IMR-90 (cell line): ENCODE data around the gene FOXK2. TPM values are rescaled to one million over a fixed set of nuclear protein-coding genes. Genes with fewer than 3 reads are reported as not detected.

ENCODE experiments used
- ATAC-seq: fragments of 200-7000 bp; cut with Tn5 transposase; 2 replicates; pipeline ENCODE4 v1.9.1; 2020; ENCODE audit warnings: low read depth, mild to moderate bottlenecking, moderate library complexity
- BruUV-seq: library from RNA; stranded (reverse); fragments of 400-500 nt; replicated peaks from 2 replicates; lab custom pipeline; 2021; lab: Mats Ljungman, UMichigan
- CTCF ChIA-PET: fragments of 300-600 bp; formaldehyde crosslinking; extraction: SDS; loops from one replicate; lab custom pipeline; 2021; ENCODE audit warnings: antibody characterized with exemption; lab: Yijun Ruan, JAX
- POLR2A ChIA-PET: fragments of 300-600 bp; sonication (Branson Sonifier 250); formaldehyde crosslinking; loops from one replicate; lab custom pipeline; 2022; ENCODE audit warnings: antibody characterized with exemption; ENCODE audit not compliant: unreplicated experiment; lab: Charles Lee
- DNase-seq: peaks from one replicate; pipeline ENCODE4 v3.0.0; 2013
- H2AFZ ChIP-seq: replicated peaks from 2 replicates; pipeline ENCODE3; 2013; ENCODE audit warnings: low read length, mild to moderate bottlenecking; ENCODE audit not compliant: poor library complexity
- H2AK5ac ChIP-seq: 2 replicates; pipeline ENCODE4 v1.6.1; 2013; ENCODE audit warnings: low read depth, low read length, inconsistent platforms
- H2AK9ac ChIP-seq: replicated peaks from 2 replicates; pipeline ENCODE3; 2013; ENCODE audit warnings: mild to moderate bottlenecking, low read depth, low read length, moderate library complexity; ENCODE audit not compliant: poor library complexity
- H2BK120ac ChIP-seq: 2 replicates; pipeline ENCODE4 v1.6.1; 2013; ENCODE audit warnings: low read depth, low read length, inconsistent platforms
- H2BK15ac ChIP-seq: 3 replicates; pipeline ENCODE4 v1.6.1; 2013; ENCODE audit warnings: low read depth, low read length, inconsistent platforms
- H2BK20ac ChIP-seq: 2 replicates; pipeline ENCODE4 v1.6.1; 2013; ENCODE audit warnings: low read depth, mild to moderate bottlenecking, inconsistent platforms, low read length, moderate library complexity
- H2BK5ac ChIP-seq: 2 replicates; pipeline ENCODE4 v1.6.1; 2013; ENCODE audit warnings: mild to moderate bottlenecking, low read depth, low read length, inconsistent platforms; ENCODE audit not compliant: poor library complexity, severe bottlenecking
- H3K14ac ChIP-seq: replicated peaks from 2 replicates; pipeline ENCODE4 v1.6.1; 2013; ENCODE audit warnings: low read depth, low read length, inconsistent platforms
- H3K18ac ChIP-seq: 2 replicates; pipeline ENCODE4 v1.6.1; 2013; ENCODE audit warnings: low read depth, low read length, control low read depth
- H3K23ac ChIP-seq: 2 replicates; pipeline ENCODE4 v1.6.1; 2013; ENCODE audit warnings: low read depth, low read length, inconsistent platforms
- H3K27ac ChIP-seq: 2 replicates; pipeline ENCODE4 v1.5.1; 2013; ENCODE audit warnings: mild to moderate bottlenecking, control low read depth, low read length; ENCODE audit not compliant: insufficient read depth
- H3K27me3 ChIP-seq: 2 replicates; pipeline ENCODE4 v1.6.1; 2013; ENCODE audit warnings: low read length; ENCODE audit not compliant: control insufficient read depth, insufficient read depth
- H3K36me3 ChIP-seq: 2 replicates; pipeline ENCODE4 v1.6.1; 2013; ENCODE audit warnings: low read length, mixed read lengths; ENCODE audit not compliant: control insufficient read depth, insufficient read depth
- H3K4ac ChIP-seq: 2 replicates; pipeline ENCODE4 v1.6.1; 2013; ENCODE audit warnings: low read depth, low read length, inconsistent platforms
- H3K4me1 ChIP-seq: 2 replicates; pipeline ENCODE4 v1.6.1; 2013; ENCODE audit warnings: low read length, mixed read lengths; ENCODE audit not compliant: control insufficient read depth, insufficient read depth
- H3K4me2 ChIP-seq: 2 replicates; pipeline ENCODE4 v1.6.1; 2013; ENCODE audit warnings: low read depth, mild to moderate bottlenecking, control low read depth, low read length, moderate library complexity
- H3K4me3 ChIP-seq: 2 replicates; pipeline ENCODE4 v1.5.1; 2013; ENCODE audit warnings: low read depth, mild to moderate bottlenecking, control low read depth, low read length, moderate library complexity; ENCODE audit not compliant: insufficient read depth
- H3K56ac ChIP-seq: 2 replicates; pipeline ENCODE4 v1.6.1; 2013; ENCODE audit warnings: low read length, inconsistent platforms; ENCODE audit not compliant: insufficient read depth; ENCODE audit errors: extremely low read depth
- H3K79me1 ChIP-seq, 2 experiments: 2 replicates each; pipeline ENCODE4 v1.6.1; 2013; ENCODE audit warnings: low read length in 2 of 2, inconsistent platforms in 1 of 2, low read depth in 1 of 2
- H3K9ac ChIP-seq: 2 replicates; pipeline ENCODE4 v1.6.1; 2013; ENCODE audit warnings: low read depth, low read length, control low read depth
- H3K9me1 ChIP-seq: 2 replicates; pipeline ENCODE4 v1.6.1; 2013; ENCODE audit warnings: low read length, inconsistent platforms; ENCODE audit not compliant: insufficient read depth
- H3K9me3 ChIP-seq: 2 replicates; pipeline ENCODE4 v1.6.1; 2013; ENCODE audit warnings: low read length; ENCODE audit not compliant: control insufficient read depth, insufficient read depth
- H4K20me1 ChIP-seq: 2 replicates; pipeline ENCODE4 v1.6.1; 2013; ENCODE audit warnings: low read length, inconsistent platforms; ENCODE audit not compliant: insufficient read depth
- H4K5ac ChIP-seq: 2 replicates; pipeline ENCODE4 v1.6.1; 2013; ENCODE audit warnings: mild to moderate bottlenecking, low read depth, low read length, control low read depth
- H4K8ac ChIP-seq, 2 experiments: 2 replicates each; pipeline ENCODE4 v1.6.1; 2013; ENCODE audit warnings: low read depth in 2 of 2, low read length in 2 of 2, control low read depth in 1 of 2, inconsistent platforms in 1 of 2
- H4K91ac ChIP-seq: 2 replicates; pipeline ENCODE4 v1.6.1; 2013; ENCODE audit warnings: low read depth, low read length, inconsistent platforms; ENCODE audit not compliant: insufficient read depth
- BHLHE40 ChIP-seq: fragments of 150-350 bp; IDR thresholded peaks from 2 replicates; pipeline ENCODE4 v1.6.1; 2016; ENCODE audit warnings: mild to moderate bottlenecking, low read depth, low read length
- CEBPB ChIP-seq: IDR thresholded peaks from 2 replicates; pipeline ENCODE4 v1.6.1; 2012; ENCODE audit warnings: low read depth, low read length, improper control_type of control experiment
- CHD1 ChIP-seq: IDR thresholded peaks from 2 replicates; pipeline ENCODE4 v1.6.1; 2012; ENCODE audit warnings: low read depth, low read length, improper control_type of control experiment
- CTCF ChIP-seq: conservative IDR thresholded peaks from 2 replicates; pipeline ENCODE4 v1.5.1; 2012; ENCODE audit warnings: mild to moderate bottlenecking, low read depth, low read length, improper control_type of control experiment
- ELK1 ChIP-seq: fragments of 150-350 bp; IDR thresholded peaks from 2 replicates; pipeline ENCODE4 v1.6.1; 2016; ENCODE audit warnings: low read depth, mild to moderate bottlenecking, low read length, moderate library complexity, borderline replicate concordance
- FOS ChIP-seq: fragments of 150-350 bp; IDR thresholded peaks from 2 replicates; pipeline ENCODE4 v1.6.1; 2016; ENCODE audit warnings: low read depth, low read length
- MAFK ChIP-seq: IDR thresholded peaks from 2 replicates; pipeline ENCODE4 v1.6.1; 2012; ENCODE audit warnings: low read depth, low read length, improper control_type of control experiment
- MAZ ChIP-seq: IDR thresholded peaks from 2 replicates; pipeline ENCODE4 v1.6.1; 2012; ENCODE audit warnings: low read depth, mild to moderate bottlenecking, low read length, improper control_type of control experiment, moderate library complexity, borderline replicate concordance
- MXI1 ChIP-seq: IDR thresholded peaks from 2 replicates; pipeline ENCODE4 v1.6.1; 2012; ENCODE audit warnings: low read depth, mild to moderate bottlenecking, low read length, moderate library complexity, borderline replicate concordance
- NFE2L2 ChIP-seq: fragments of 150-350 bp; IDR thresholded peaks from 2 replicates; pipeline ENCODE4 v1.6.1; 2016; ENCODE audit warnings: low read depth, mild to moderate bottlenecking, low read length
- POLR2A ChIP-seq: IDR thresholded peaks from 2 replicates; pipeline ENCODE4 v1.6.1; 2012; ENCODE audit warnings: mild to moderate bottlenecking, low read depth, low read length
- SMC3 ChIP-seq: fragments of 150-350 bp; IDR thresholded peaks from 2 replicates; pipeline ENCODE4 v1.6.1; 2016; ENCODE audit warnings: low read depth, mild to moderate bottlenecking, antibody characterized with exemption, low read length, moderate library complexity
- USF2 ChIP-seq: fragments of 150-350 bp; IDR thresholded peaks from 2 replicates; pipeline ENCODE4 v1.6.1; 2017; ENCODE audit warnings: mild to moderate bottlenecking, antibody characterized with exemption, low read length, low read depth
- WGBS, 2 experiments: methylation state at CpG; one replicate each; pipeline versions ENCODE4 v1.1.5 to v1.1.7; 2013; ENCODE audit warnings: missing lambda C conversion rate in 2 of 2; ENCODE audit not compliant: insufficient read length in 1 of 2; ENCODE audit errors: extremely low coverage in 2 of 2; 5-methylcytosine and 5-hydroxymethylcytosine counted together
- dilution Hi-C: fragments of 300-500 bp; cut with HindIII; formaldehyde crosslinking; loops from one replicate; pipeline ENCODE4 v1.14.3; 2018; ENCODE audit warnings: low sequenced_read_pairs; ENCODE audit not compliant: unreplicated experiment
- in situ Hi-C: fragments of 300-500 bp; cut with MboI; formaldehyde crosslinking; loops from 3 replicates; pipeline ENCODE4 v1.14.3; 2019; ENCODE audit warnings: low sequenced_read_pairs, inconsistent platforms, mixed read lengths
- intact Hi-C: fragments of 100-400 bp; cut with micrococcal nuclease; formaldehyde crosslinking; loops from 2 replicates; pipeline ENCODE4 v1.10.0; 2022
- polyA plus RNA-seq, 3 experiments: library from polyadenylated mRNA; depleted of rRNA; stranded (reverse); fragments of >200 nt; gene quantifications; 2 replicates each; pipeline ENCODE4 v1.2.3, GENCODE V29; 2012; ENCODE audit warnings: low replicate concordance in 1 of 3
- total RNA-seq: library from RNA; depleted of rRNA; stranded (reverse); fragments of >200 nt; gene quantifications from 2 replicates; pipeline ENCODE4 v1.2.3, GENCODE V29; 2012

The FOXK2 gene
- total and polyA plus RNA-seq, 2 of the 4 experiments (the other 2 are of a cell fraction) = 12.5 to 20.0 TPM

- H3K79me1 ChIP-seq = peaks cover 36 to 79% of the 10 kb centered on the region in 2 experiments
- ATAC-seq (no peak), DNase-seq (no peak)
- intact Hi-C loops (no loop called here), dilution Hi-C loops (no loop called here), in situ Hi-C loops (no loop called here)
- H3K18ac ChIP-seq = no peak overlapping the region
- TF ChIP-seq CTCF = no peak
- TF ChIP-seq MXI1 = no peak
- no peak for TF ChIP-seq SMC3
- TF ChIP-seq USF2 = no peak
- no peak for TF ChIP-seq CHD1
- TF ChIP-seq NFE2L2 = no peak
- TF ChIP-seq FOS = no peak
- TF ChIP-seq ELK1 = no peak
- TF ChIP-seq POLR2A = no peak
- no peak for TF ChIP-seq MAFK
- TF ChIP-seq CEBPB = no peak
- no peak for TF ChIP-seq BHLHE40
- no peak for TF ChIP-seq MAZ
- H2AK9ac ChIP-seq = no peak overlapping the region
- ChIA-PET CTCF (no interaction called here), POLR2A (no interaction called here)
- no peak overlapping the region for H4K91ac ChIP-seq
- BruUV-seq = no TSS peak
- H4K5ac ChIP-seq = no peak overlapping the region
- WGBS, 2 experiments = no CpG with 5 or more reads among the region's 1 CpG
- H4K20me1 ChIP-seq = peaks cover 59% of the 10 kb centered on the region
- no peak overlapping the region for H4K8ac ChIP-seq
- no peak overlapping the region for H3K27ac ChIP-seq
- H2BK120ac ChIP-seq = no peak overlapping the region
- no peak overlapping the region for H2BK15ac ChIP-seq
- no peak overlapping the region for H3K4me2 ChIP-seq
- no peak overlapping the region for H3K4me3 ChIP-seq
- H3K9me1 ChIP-seq = peaks cover 21% of the 10 kb centered on the region
- H2AFZ ChIP-seq = no peak overlapping the region
- H3K9ac ChIP-seq = no peak overlapping the region
- no peaks in the 10 kb centered on the region for H3K9me3 ChIP-seq
- no peak overlapping the region for H3K56ac ChIP-seq
- peaks cover 7% of the 10 kb centered on the region for H3K4me1 ChIP-seq
- no peak overlapping the region for H2BK20ac ChIP-seq
- peaks cover 24% of the 10 kb centered on the region for H3K36me3 ChIP-seq
- H2AK5ac ChIP-seq = no peak overlapping the region
- H2BK5ac ChIP-seq = no peak overlapping the region
- no peak overlapping the region for H3K14ac ChIP-seq
- H3K23ac ChIP-seq = no peak overlapping the region
- H3K27me3 ChIP-seq = no peaks in the 10 kb centered on the region
- H3K4ac ChIP-seq = no peak overlapping the region
These were observed 46.0 kb downstream of the FOXK2 start for GRCh38 chr17:82565551-82565950.
